Liver (tissue), 9 donors: ENCODE measurements around the gene NKX3-2. TPM values are rescaled to one million over a fixed set of nuclear protein-coding genes. Genes with fewer than 3 reads are reported as not detected.

Experiments
- DNase-seq: peaks from one replicate; pipeline ENCODE4 v3.0.0-alpha.2; 2017; ENCODE audit warnings: low spot score
- H3K27ac ChIP-seq, 2 donors: one replicate each; pipeline ENCODE4 v1.7.0; 2013; ENCODE audit warnings: inconsistent platforms in 2 of 2, low read length in 2 of 2, control low read depth in 1 of 2, low read depth in 1 of 2, mild to moderate bottlenecking in 1 of 2
- H3K27me3 ChIP-seq, 4 donors: one replicate each; pipeline versions ENCODE4 v1.6.1 to v1.7.0; 2013; ENCODE audit warnings: low read length in 3 of 4, inconsistent platforms in 1 of 4, mild to moderate bottlenecking in 1 of 4, moderate library complexity in 1 of 4; ENCODE audit not compliant: control insufficient read depth in 4 of 4, insufficient read depth in 4 of 4
- H3K36me3 ChIP-seq, 4 donors: one replicate each; pipeline versions ENCODE4 v1.6.1 to v1.7.0; 2013; ENCODE audit warnings: low read length in 3 of 4, mild to moderate bottlenecking in 3 of 4, low read depth in 1 of 4, moderate library complexity in 1 of 4; ENCODE audit not compliant: control insufficient read depth in 4 of 4, insufficient read depth in 3 of 4
- H3K4me1 ChIP-seq, 4 donors: one replicate each; pipeline versions ENCODE4 v1.6.1 to v1.7.0; 2013; ENCODE audit warnings: low read length in 3 of 4, mild to moderate bottlenecking in 3 of 4, moderate library complexity in 1 of 4; ENCODE audit not compliant: control insufficient read depth in 4 of 4, insufficient read depth in 4 of 4
- H3K4me3 ChIP-seq, 3 donors: one replicate each; pipeline versions ENCODE4 v1.6.1 to v1.7.0; 2013; ENCODE audit warnings: low read length in 3 of 3, control low read depth in 1 of 3, low read depth in 1 of 3, mild to moderate bottlenecking in 1 of 3
- H3K9ac ChIP-seq, 2 donors: one replicate each; pipeline ENCODE4 v1.7.0; 2013; ENCODE audit warnings: low read length in 2 of 2, mild to moderate bottlenecking in 2 of 2, moderate library complexity in 2 of 2, control low read depth in 1 of 2, low read depth in 1 of 2
- H3K9me3 ChIP-seq, 4 donors: one replicate each; pipeline versions ENCODE4 v1.6.1 to v1.7.0; 2013; ENCODE audit warnings: low read length in 3 of 4; ENCODE audit not compliant: control insufficient read depth in 4 of 4
- ATF3 ChIP-seq: IDR thresholded peaks from 2 replicates; pipeline ENCODE4 v1.6.1; 2016; ENCODE audit warnings: antibody characterized with exemption
- CTCF ChIP-seq: fragments of 150-350 bp; IDR thresholded peaks from 2 replicates; pipeline ENCODE4 v1.5.1; 2017; ENCODE audit warnings: improper control_type of control experiment, low read depth, low read length; ENCODE audit not compliant: missing input control
- EGR1 ChIP-seq, 2 donors: IDR thresholded peaks; 2 replicates each; pipeline ENCODE4 v1.6.1; 2016 to 2018; ENCODE audit warnings: antibody characterized with exemption in 2 of 2, low read depth in 2 of 2
- FOXA1 ChIP-seq: IDR thresholded peaks from 2 replicates; pipeline ENCODE4 v1.6.1; 2016; ENCODE audit warnings: antibody characterized with exemption
- FOXA2 ChIP-seq: IDR thresholded peaks from 2 replicates; pipeline ENCODE4 v1.6.1; 2016; ENCODE audit warnings: antibody characterized with exemption
- GABPA ChIP-seq, 2 donors: IDR thresholded peaks in 1 of 2; conservative IDR thresholded peaks in 1 of 2; 2 replicates each; pipeline ENCODE4 v1.6.1; 2016; ENCODE audit warnings: antibody characterized with exemption in 2 of 2, mild to moderate bottlenecking in 1 of 2, moderate library complexity in 1 of 2
- HNF4A ChIP-seq, 2 donors: conservative IDR thresholded peaks; 2 replicates each; pipeline ENCODE4 v1.6.1; 2016; ENCODE audit warnings: antibody characterized with exemption in 2 of 2, mild to moderate bottlenecking in 2 of 2
- HNF4G ChIP-seq: IDR thresholded peaks from 2 replicates; pipeline ENCODE4 v1.6.1; 2016; ENCODE audit warnings: antibody characterized with exemption
- JUND ChIP-seq, 2 donors: IDR thresholded peaks; 2 replicates each; pipeline ENCODE4 v1.6.1; 2016; ENCODE audit warnings: antibody characterized with exemption in 2 of 2
- REST ChIP-seq: IDR thresholded peaks from 2 replicates; pipeline ENCODE4 v1.6.1; 2016; ENCODE audit warnings: antibody characterized with exemption, mild to moderate bottlenecking
- RXRA ChIP-seq, 2 donors: IDR thresholded peaks; 2 replicates each; pipeline ENCODE4 v1.6.1; 2017 to 2018; ENCODE audit warnings: antibody characterized with exemption in 2 of 2, mild to moderate bottlenecking in 1 of 2
- SP1 ChIP-seq: IDR thresholded peaks from 2 replicates; pipeline ENCODE4 v1.6.1; 2018; ENCODE audit warnings: antibody characterized with exemption, mild to moderate bottlenecking
- YY1 ChIP-seq: IDR thresholded peaks from 2 replicates; pipeline ENCODE4 v1.6.1; 2016; ENCODE audit warnings: antibody characterized with exemption, mild to moderate bottlenecking
- ZBTB33 ChIP-seq: IDR thresholded peaks from 2 replicates; pipeline ENCODE4 v1.6.1; 2016; ENCODE audit warnings: antibody characterized with exemption
- WGBS: extraction: QIAGEN DNeasy Blood & Tissue Kit; methylation state at CpG from one replicate; pipeline ENCODE4 v1.1.7; 2013; 5-methylcytosine and 5-hydroxymethylcytosine counted together
- polyA plus RNA-seq, 2 donors: library from polyadenylated mRNA; stranded (reverse) in 1 of 2; unstranded in 1 of 2; fragments of 200-250 nt in 1 of 2; fragments of >200 nt in 1 of 2; fragmentation: Nextera tagmentation in 1 of 2; extraction: Ambion mirVana in 1 of 2; gene quantifications; one replicate each; pipeline versions ENCODE4 v1.2.1 to v1.2.3, GENCODE V29; 2013 to 2015
- total RNA-seq, 2 donors: library from RNA; depleted of rRNA; stranded (reverse); fragments of >200 nt; gene quantifications; one replicate each; pipeline ENCODE4 v1.2.3, GENCODE V29; 2014
- donor health status: healthy.
- donor health status: healthy.
- donor health status: healthy.
- donor health status: healthy.
- donor health status: healthy.

The NKX3-2 gene
- total and polyA plus RNA-seq, 4 donors, result not detected

GRCh38 chr4:13535708-13536361 lies 8.5 kb downstream of the NKX3-2 start:
- no peak for DNase-seq
- no peak overlapping the region for H3K27ac ChIP-seq
- H3K4me1 ChIP-seq, result peaks cover 4 to 38% (median 13%) of the 10 kb centered on the region in 4 donors
- H3K9ac ChIP-seq, result no peak overlapping the region
- no peaks in the 10 kb centered on the region for H3K36me3 ChIP-seq
- 3% methylated on average over 39 of the region's 39 CpGs for WGBS
- no peak overlapping the region for H3K4me3 ChIP-seq
- H3K27me3 ChIP-seq, result peaks cover 7 to 44% (median 26%) of the 10 kb centered on the region in 4 donors
- TF ChIP-seq CTCF (no peak), REST (no peak), FOXA1 (no peak), RXRA (IDR thresholded peaks at IDR 0.05) (no peak), YY1 (no peak), EGR1 (IDR thresholded peaks at IDR 0.05; ENCODE audit: low read depth in 2 of 2) (no peak), JUND (IDR thresholded peaks at IDR 0.05) (no peak)
- no peaks in the 10 kb centered on the region for H3K9me3 ChIP-seq

GRCh38 chr4:13535118-13535517 lies 9.2 kb downstream of the NKX3-2 start:
- DNase-seq, result no peak
- H3K27ac ChIP-seq, result no peak overlapping the region
- WGBS, result 7% methylated on average over 18 of the region's 18 CpGs
- no peak overlapping the region for H3K4me3 ChIP-seq
- no peak overlapping the region for H3K9ac ChIP-seq
- peaks cover 4 to 31% (median 9%) of the 10 kb centered on the region in 4 donors for H3K4me1 ChIP-seq
- H3K36me3 ChIP-seq, result no peaks in the 10 kb centered on the region
- H3K27me3 ChIP-seq, result peaks cover 7 to 49% (median 24%) of the 10 kb centered on the region in 4 donors
- TF ChIP-seq FOXA2, result no peak
- no peaks in the 10 kb centered on the region for H3K9me3 ChIP-seq

- TF ChIP-seq HNF4A (conservative IDR thresholded peaks at IDR 0.05) (no peak), RXRA (IDR thresholded peaks at IDR 0.05) (no peak), FOXA2 (no peak), GABPA (IDR thresholded peaks at IDR 0.05 in 1 of 2, conservative IDR thresholded peaks at IDR 0.05 in 1 of 2) (no peak), SP1 (no peak), ATF3 (no peak), ZBTB33 (no peak), YY1 (no peak), CTCF (no peak), HNF4G (no peak)
- Histone ChIP-seq H3K27ac (no peak overlapping the region), H3K4me1 (peaks cover under 1 to 25% (median 9%) of the 10 kb centered on the region in 4 donors), H3K9ac (no peak overlapping the region), H3K9me3 (no peaks in the 10 kb centered on the region), H3K27me3 (peaks cover 6 to 49% (median 25%) of the 10 kb centered on the region in 4 donors), H3K4me3 (no peak overlapping the region), H3K36me3 (no peaks in the 10 kb centered on the region)
- 6% methylated on average over 32 of the region's 32 CpGs for WGBS
- no peak for DNase-seq
Observed at GRCh38 chr4:13534344-13535063, 9.8 kb downstream of the NKX3-2 start.
